Activated T-cell treated with anti-CD3 and anti-CD28 coated beads for 4 hours (primary cell): Measurements from ENCODE around the gene ACE.

Experiments used
- DNase-seq: peaks from one replicate; pipeline ENCODE4 v3.0.0-alpha.2; 2020

ACE gene

GRCh38 chr17:63475491-63476412 lies 1.1 kb upstream of the ACE start:
- no peak for DNase-seq

DNA sequence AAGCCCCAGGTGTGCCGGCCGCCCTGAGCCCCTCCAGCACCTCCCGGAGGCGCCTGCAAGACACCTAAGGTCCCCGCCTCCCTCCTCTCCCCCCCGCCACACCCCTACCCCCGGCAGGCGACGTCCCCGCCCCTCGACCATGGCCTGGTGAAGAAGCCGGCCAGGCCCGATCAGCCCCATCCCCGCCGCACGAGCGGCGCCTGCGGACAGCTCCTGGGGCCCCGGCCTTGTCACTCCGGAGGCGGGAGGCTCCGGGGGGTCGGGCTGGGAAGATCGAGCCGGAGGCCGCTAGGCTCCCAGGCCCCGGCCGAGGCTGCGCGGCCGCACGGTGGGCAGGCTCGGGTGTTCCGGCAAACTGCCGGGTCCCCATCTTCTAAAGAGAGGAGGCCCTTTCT lies 405 bp upstream of the ACE start:
- DNase-seq: no peak

GRCh38 chr17:63477480-63478440 lies 899 bp downstream of the ACE start:
- DNase-seq: no peak

- DNase-seq: peak; percentile 65
Observed at GRCh38 chr17:63478814-63479494, 2.1 kb downstream of the ACE start.

GRCh38 chr17:63479495-63480184 lies 2.8 kb downstream of the ACE start:
- DNase-seq: no peak

- no peak for DNase-seq
Observed at GRCh38 chr17:63480192-63480784, 3.4 kb downstream of the ACE start.

GRCh38 chr17:63480826-63481487 lies 4.1 kb downstream of the ACE start:
- no peak for DNase-seq

DNA sequence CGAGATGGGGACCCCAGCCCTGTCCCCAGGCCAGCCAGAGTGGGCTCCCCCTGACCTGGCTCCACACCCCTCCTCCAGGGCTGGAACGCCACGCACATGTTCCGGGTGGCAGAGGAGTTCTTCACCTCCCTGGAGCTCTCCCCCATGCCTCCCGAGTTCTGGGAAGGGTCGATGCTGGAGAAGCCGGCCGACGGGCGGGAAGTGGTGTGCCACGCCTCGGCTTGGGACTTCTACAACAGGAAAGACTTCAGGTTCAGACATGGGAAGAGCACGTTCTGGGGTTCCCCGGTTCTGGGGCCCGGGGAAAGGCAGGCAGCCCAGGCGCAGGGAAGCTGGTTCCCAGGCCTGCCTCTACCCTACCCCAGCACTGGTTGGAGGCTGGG lies 4.6 kb downstream of the ACE start:
- DNase-seq: no peak

DNA sequence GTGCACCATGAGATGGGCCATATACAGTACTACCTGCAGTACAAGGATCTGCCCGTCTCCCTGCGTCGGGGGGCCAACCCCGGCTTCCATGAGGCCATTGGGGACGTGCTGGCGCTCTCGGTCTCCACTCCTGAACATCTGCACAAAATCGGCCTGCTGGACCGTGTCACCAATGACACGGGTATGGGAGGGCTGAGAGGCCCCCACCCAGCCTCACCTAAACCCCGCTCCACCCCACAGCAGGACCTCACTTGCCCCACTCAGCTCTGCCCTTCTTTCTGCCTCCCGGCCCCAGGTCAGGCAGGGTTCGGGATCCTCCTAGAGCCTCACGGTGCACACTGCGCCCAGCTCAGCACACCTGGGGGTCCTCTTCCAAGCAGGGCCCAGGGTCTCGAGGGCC lies 5.6 kb downstream of the ACE start:
- DNase-seq: no peak

DNA sequence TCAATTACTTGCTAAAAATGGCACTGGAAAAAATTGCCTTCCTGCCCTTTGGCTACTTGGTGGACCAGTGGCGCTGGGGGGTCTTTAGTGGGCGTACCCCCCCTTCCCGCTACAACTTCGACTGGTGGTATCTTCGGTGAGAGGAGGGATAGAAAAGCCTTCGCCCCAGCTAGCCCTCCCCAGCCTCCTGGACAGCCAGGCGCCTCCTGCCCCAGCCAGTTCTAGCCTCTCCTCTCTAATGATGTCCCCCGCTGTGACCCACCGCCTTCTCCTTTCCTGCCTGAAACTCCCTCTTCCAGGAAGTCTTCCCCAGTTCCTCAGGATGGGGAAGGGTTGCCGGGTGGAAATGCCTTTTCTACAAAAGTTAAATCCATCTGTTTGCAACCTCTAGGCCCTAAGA lies 6.2 kb downstream of the ACE start:
- no peak for DNase-seq

- DNase-seq: no peak
Observed at GRCh38 chr17:63483655-63484575, 7.1 kb downstream of the ACE start.

- no peak for DNase-seq
Observed at GRCh38 chr17:63486317-63487013, 9.6 kb downstream of the ACE start.

GRCh38 chr17:63487014-63487339 lies 10.1 kb downstream of the ACE start:
- DNase-seq: no peak

GRCh38 chr17:63488851-63489250 lies 12.0 kb downstream of the ACE start:
- DNase-seq: no peak

DNA sequence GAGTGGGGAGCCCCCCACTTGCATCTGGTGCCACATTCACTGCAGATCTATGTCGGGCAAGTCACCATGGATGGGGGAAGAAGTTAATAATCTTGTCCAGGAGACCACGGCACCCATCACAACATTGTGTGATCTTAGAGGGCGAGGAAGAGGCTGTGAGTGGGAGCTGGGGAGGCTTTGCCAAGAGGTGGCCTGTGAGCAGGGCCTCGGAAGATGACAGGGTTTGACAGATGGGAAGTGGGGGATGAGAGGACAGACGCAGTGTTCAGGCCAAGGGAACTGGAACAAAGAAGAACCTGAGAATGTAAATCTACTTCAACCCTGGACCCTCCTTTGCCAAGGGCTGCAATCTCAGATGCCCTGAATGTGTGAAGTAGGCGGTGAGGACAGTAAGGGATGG lies 12.4 kb downstream of the ACE start:
- no peak for DNase-seq

GRCh38 chr17:63490329-63490728 lies 13.5 kb downstream of the ACE start:
- DNase-seq: no peak

GRCh38 chr17:63490858-63491400 lies 14.1 kb downstream of the ACE start:
- no peak for DNase-seq

DNA sequence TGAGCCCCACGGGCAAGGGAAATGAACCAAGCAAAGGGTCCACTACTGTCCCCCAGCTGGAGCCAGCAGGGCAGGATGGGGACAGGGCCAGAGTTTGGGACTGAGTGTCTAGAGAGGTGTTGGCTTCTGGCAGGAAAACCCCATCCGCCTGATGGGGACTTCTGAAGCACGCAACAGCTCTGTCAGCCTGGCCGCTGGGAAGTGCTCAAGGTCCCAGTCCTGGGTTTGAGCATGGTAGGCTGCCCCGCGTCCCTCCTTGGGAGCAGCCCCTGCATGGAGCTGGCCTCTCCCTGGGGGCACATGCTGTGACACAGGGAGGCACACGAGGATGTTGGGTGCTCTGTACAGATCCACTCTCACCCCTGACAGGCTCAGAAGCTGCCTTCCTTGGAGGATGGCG lies 14.6 kb downstream of the ACE start:
- DNase-seq: no peak

GRCh38 chr17:63491977-63492618 lies 15.2 kb downstream of the ACE start:
- no peak for DNase-seq
